Urinary bladder (tissue), 4 donors: ENCODE results near the gene PCGF3. TPM values are rescaled to one million over a fixed set of nuclear protein-coding genes. Genes with fewer than 3 reads are reported as not detected.
"Not testable (repeated sequence)": the region's sequence is repeated elsewhere in the genome, so short reads cannot be mapped to it uniquely, and the experiment has no call there.

Experiments used
- DNase-seq: peaks from one replicate; pipeline ENCODE4 v3.0.0-alpha.2; 2015; ENCODE audit errors: extremely low spot score
- H3K27ac ChIP-seq: one replicate; pipeline ENCODE4 v1.5.1; 2013; ENCODE audit warnings: low read depth, mild to moderate bottlenecking, moderate library complexity
- H3K36me3 ChIP-seq: one replicate; pipeline ENCODE4 v1.6.1; 2013; ENCODE audit warnings: mild to moderate bottlenecking, moderate library complexity; ENCODE audit not compliant: insufficient read depth
- H3K4me1 ChIP-seq: one replicate; pipeline ENCODE4 v1.6.1; 2013; ENCODE audit warnings: mild to moderate bottlenecking, moderate library complexity; ENCODE audit not compliant: insufficient read depth
- H3K4me3 ChIP-seq: one replicate; pipeline ENCODE4 v1.5.1; 2013; ENCODE audit warnings: low read depth, low read length
- WGBS: extraction: QIAGEN DNeasy Blood & Tissue Kit; methylation state at CpG from one replicate; pipeline ENCODE4 v1.1.7; 2013; 5-methylcytosine and 5-hydroxymethylcytosine counted together
- polyA plus RNA-seq: library from polyadenylated mRNA; stranded (reverse); fragments of 200-250 nt; gene quantifications from one replicate; pipeline ENCODE4 v1.2.3, GENCODE V29; 2013
- total RNA-seq: library from RNA; depleted of rRNA; stranded (reverse); fragments of >200 nt; gene quantifications from one replicate; pipeline ENCODE4 v1.2.3, GENCODE V29; 2014
- donor health status: healthy with polysubstance abuse.
- donor health status: healthy.

The PCGF3 gene
- total and polyA plus RNA-seq, 2 donors: 36.1 to 52.6 TPM

GRCh38 chr4:734951-735350, 29.3 kb downstream of the PCGF3 start:
- no peaks in the 10 kb centered on the region for H3K4me1 ChIP-seq
- DNase-seq: no peak
- no peak overlapping the region for H3K4me3 ChIP-seq
- 93% methylated on average over 9 of the region's 9 CpGs for WGBS
- peaks cover 8% of the 10 kb centered on the region for H3K36me3 ChIP-seq
- no peak overlapping the region for H3K27ac ChIP-seq

DNA sequence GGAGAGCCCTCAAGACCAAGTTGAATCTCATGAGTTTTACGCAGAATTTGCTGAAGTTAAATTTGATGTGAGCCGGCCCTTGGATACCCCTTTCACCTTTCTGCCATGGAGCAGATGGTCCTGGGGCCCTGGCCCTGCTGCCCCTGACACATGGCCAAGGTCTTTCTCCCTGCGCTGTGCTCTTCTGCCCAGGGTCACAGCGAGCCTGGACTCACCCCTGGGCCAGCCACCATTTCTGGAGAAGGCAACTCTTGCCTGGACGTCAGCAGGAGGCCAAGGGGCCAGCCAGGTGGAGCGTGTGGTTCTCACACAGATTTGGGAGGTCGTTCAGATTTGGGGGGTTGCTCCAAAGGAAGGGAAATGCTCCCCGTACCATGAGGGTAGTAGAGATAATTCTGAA, 30.0 kb downstream of the PCGF3 start:
- 96% methylated on average over 8 of the region's 8 CpGs for WGBS
- H3K27ac ChIP-seq: no peak overlapping the region
- peaks cover 9% of the 10 kb centered on the region for H3K36me3 ChIP-seq

DNA sequence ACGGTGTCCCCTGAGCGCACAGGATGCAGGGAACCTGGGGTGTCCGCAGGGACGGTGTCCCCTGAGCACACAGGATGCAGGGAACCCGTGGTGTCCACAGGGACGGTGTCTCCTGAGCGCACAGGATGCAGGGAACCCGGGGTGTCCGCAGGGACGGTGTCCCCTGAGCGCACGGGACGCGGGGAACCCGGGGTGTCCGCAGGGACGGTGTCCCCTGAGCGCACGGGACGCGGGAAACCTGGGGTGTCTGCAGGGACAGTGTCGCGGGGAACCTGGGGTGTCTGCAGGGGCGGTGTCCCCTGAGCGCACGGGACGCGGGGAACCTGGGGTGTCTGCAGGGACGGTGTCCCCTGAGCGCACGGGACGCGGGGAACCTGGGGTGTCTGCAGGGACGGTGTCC, 30.9 kb downstream of the PCGF3 start:
- H3K4me3 ChIP-seq, DNase-seq, H3K36me3 ChIP-seq, H3K27ac ChIP-seq, H3K4me1 ChIP-seq: not testable (repeated sequence)
- 97% methylated on average over 33 of the region's 34 CpGs for WGBS

More for the DNA sequence above, 30.0 kb downstream of the PCGF3 start:
- Histone ChIP-seq H3K4me1 (no peaks in the 10 kb centered on the region), H3K4me3 (no peak overlapping the region)
- DNase-seq: no peak

DNA sequence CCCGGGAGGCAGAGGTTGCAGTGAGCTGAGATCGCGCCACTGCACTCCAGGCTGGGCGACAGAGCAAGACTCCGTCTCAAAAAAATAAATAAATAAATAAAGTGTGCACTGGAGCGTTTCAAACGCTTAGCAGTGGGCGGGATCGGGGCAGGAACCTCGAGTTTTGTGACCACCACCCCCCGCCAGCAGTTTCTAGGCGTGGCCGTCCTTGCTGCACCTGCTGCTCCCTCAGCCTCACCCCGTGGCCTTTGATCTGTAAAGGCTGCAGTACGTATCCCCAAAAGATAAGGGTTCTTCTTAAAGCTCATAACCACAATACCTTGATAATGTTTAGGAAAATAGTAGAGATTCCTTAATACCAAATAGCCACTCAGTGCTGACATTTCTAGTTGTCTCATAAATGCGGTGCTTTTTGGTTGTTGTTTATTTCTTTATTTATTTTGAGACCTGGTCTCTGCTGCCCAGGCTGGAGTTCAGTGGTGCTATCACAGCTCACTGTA, 33.2 kb downstream of the PCGF3 start:
- Histone ChIP-seq H3K27ac (no peak overlapping the region), H3K4me3 (no peak overlapping the region), H3K4me1 (no peaks in the 10 kb centered on the region), H3K36me3 (peaks cover 9% of the 10 kb centered on the region)
- DNase-seq: no peak
- 91% methylated on average over 16 of the region's 16 CpGs for WGBS

- no peak for DNase-seq
- H3K4me3 ChIP-seq: no peak overlapping the region
- WGBS: 96% methylated on average over 22 of the region's 22 CpGs
- no peak overlapping the region for H3K27ac ChIP-seq
- H3K36me3 ChIP-seq: peaks cover 12% of the 10 kb centered on the region
- H3K4me1 ChIP-seq: no peaks in the 10 kb centered on the region
Measured at GRCh38 chr4:739569-739968, 33.9 kb downstream of the PCGF3 start.

- no peak overlapping the region for H3K4me3 ChIP-seq
- 87% methylated on average over 12 of the region's 12 CpGs for WGBS
- no peaks in the 10 kb centered on the region for H3K4me1 ChIP-seq
- DNase-seq: no peak
- peaks cover 9% of the 10 kb centered on the region for H3K36me3 ChIP-seq
- no peak overlapping the region for H3K27ac ChIP-seq
Measured at GRCh38 chr4:740011-740410, 34.4 kb downstream of the PCGF3 start.

- Histone ChIP-seq H3K27ac (no peak overlapping the region), H3K4me3 (no peak overlapping the region), H3K36me3 (peaks cover 5% of the 10 kb centered on the region), H3K4me1 (no peaks in the 10 kb centered on the region)
- no peak for DNase-seq
- WGBS: 86% methylated on average over 19 of the region's 19 CpGs
Measured at GRCh38 chr4:740656-741282, 35.1 kb downstream of the PCGF3 start.

- DNase-seq: no peak
- Histone ChIP-seq H3K4me3 (no peak overlapping the region), H3K4me1 (no peaks in the 10 kb centered on the region), H3K27ac (no peak overlapping the region), H3K36me3 (peaks cover 5% of the 10 kb centered on the region)
- WGBS: 82% methylated on average over 21 of the region's 21 CpGs
Measured at GRCh38 chr4:742096-742741, 36.6 kb downstream of the PCGF3 start.

GRCh38 chr4:742742-743311, 37.2 kb downstream of the PCGF3 start:
- DNase-seq: no peak
- H3K27ac ChIP-seq: no peak overlapping the region
- no peaks in the 10 kb centered on the region for H3K4me1 ChIP-seq
- WGBS: 77% methylated on average over 26 of the region's 26 CpGs
- no peak overlapping the region for H3K4me3 ChIP-seq
- peaks cover 6% of the 10 kb centered on the region for H3K36me3 ChIP-seq

DNA sequence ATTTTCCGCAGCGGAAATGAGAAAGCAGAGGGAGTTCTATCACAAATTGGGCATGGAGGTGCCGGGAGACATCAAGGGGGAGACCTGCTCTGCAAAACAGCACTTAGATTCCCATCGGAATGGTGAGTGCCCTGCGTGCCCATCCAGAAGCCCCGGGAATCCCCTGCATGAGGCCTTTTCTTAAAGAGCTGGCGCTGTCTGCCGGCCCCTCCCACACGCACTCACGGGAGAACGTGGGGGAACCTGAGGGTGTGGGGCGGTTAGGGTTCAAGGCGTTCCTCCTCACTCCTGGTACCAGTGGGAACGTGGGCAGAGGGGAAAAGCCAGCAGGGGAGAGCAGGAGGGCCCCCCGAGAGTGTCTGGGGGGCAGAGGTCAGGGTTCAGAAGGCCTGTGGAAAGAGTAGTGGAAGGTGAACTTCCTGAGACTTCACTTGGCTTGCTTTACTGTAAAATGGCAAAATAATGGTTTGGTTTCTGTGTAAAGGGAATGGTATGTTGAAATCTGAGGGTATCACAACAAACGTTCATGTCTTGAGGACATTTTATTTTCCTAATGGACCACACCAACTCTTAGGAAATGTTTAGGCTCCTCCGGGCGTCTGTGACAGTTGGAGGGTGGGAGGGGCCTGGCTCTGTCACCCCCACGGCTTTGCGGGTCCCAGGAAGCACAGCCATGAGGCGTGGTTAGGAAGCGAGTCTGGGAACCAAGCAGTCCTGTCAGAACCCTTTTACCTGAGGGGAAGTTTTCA, 38.0 kb downstream of the PCGF3 start:
- Histone ChIP-seq H3K36me3 (peaks cover 7% of the 10 kb centered on the region), H3K27ac (no peak overlapping the region), H3K4me3 (no peak overlapping the region), H3K4me1 (no peaks in the 10 kb centered on the region)
- WGBS: 81% methylated on average over 22 of the region's 22 CpGs
- no peak for DNase-seq

- no peak overlapping the region for H3K27ac ChIP-seq
- no peak for DNase-seq
- H3K4me1 ChIP-seq: no peaks in the 10 kb centered on the region
- WGBS: 92% methylated on average over 36 of the region's 44 CpGs
- no peak overlapping the region for H3K4me3 ChIP-seq
- peaks cover 7% of the 10 kb centered on the region for H3K36me3 ChIP-seq
Measured at GRCh38 chr4:744212-744841, 38.7 kb downstream of the PCGF3 start.

- no peak for DNase-seq
- Histone ChIP-seq H3K4me3 (no peak overlapping the region), H3K36me3 (peaks cover 5% of the 10 kb centered on the region), H3K4me1 (no peaks in the 10 kb centered on the region), H3K27ac (no peak overlapping the region)
- WGBS: 95% methylated on average over 21 of the region's 34 CpGs
Measured at GRCh38 chr4:747546-748170, 42.0 kb downstream of the PCGF3 start.

DNA sequence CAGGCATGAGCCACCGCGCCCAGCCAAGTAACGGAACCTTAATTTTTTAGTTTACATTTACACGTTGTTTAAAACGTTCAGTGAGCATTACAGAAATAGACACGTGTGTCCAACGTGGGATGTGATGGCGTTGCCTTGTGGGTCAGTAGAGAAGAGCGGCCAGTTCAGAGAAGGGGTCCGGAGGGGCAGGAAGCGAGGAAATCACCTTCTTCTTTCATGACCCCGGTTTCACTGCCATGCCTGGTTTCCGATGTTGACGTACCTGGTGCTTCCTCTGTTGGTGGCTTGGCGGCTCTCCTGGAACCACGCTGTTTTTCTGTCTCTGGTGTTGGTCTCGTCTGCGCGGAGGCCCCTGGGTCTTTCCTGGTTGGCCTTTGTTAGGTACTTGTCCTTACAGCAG, 42.8 kb downstream of the PCGF3 start:
- Histone ChIP-seq H3K36me3 (peaks cover 6% of the 10 kb centered on the region), H3K4me3 (no peak overlapping the region), H3K4me1 (no peaks in the 10 kb centered on the region), H3K27ac (no peak overlapping the region)
- 94% methylated on average over 19 of the region's 19 CpGs for WGBS
- no peak for DNase-seq
